CD14-positive monocyte (primary cell): ENCODE data around the gene ZBP1. TPM values are rescaled to one million over a fixed set of nuclear protein-coding genes. Genes with fewer than 3 reads are reported as not detected.

Experiments
- DNase-seq, 3 donors: peaks; one replicate each; pipeline ENCODE4 v3.0.0-alpha.2; 2011 to 2022
- H2AFZ ChIP-seq: 2 replicates; pipeline ENCODE4 v1.6.0; 2012; ENCODE audit warnings: mild to moderate bottlenecking, low read depth, low read length, inconsistent platforms; ENCODE audit not compliant: insufficient read depth, poor library complexity, severe bottlenecking
- H3K27ac ChIP-seq, 2 donors: 1 replicate in 1 of 2; 2 replicates in 1 of 2; pipeline ENCODE4 v1.5.1; 2012 to 2013; ENCODE audit warnings: low read length in 2 of 2, control low read depth in 1 of 2, inconsistent platforms in 1 of 2, low read depth in 1 of 2, mild to moderate bottlenecking in 1 of 2
- H3K27me3 ChIP-seq, 2 donors: one replicate each; pipeline versions ENCODE4 v1.6.0 to v1.6.1; 2011 to 2013; ENCODE audit warnings: low read length in 2 of 2; ENCODE audit not compliant: control insufficient read depth in 2 of 2, insufficient read depth in 2 of 2
- H3K36me3 ChIP-seq, 2 donors: replicated peaks in 1 of 2; 1 replicate in 1 of 2; 2 replicates in 1 of 2; pipeline versions ENCODE4 v1.5.1 to v1.6.1; 2012 to 2013; ENCODE audit warnings: low read length in 2 of 2, control low read depth in 1 of 2, inconsistent platforms in 1 of 2, mild to moderate bottlenecking in 1 of 2; ENCODE audit not compliant: insufficient read depth in 2 of 2, control insufficient read depth in 1 of 2
- H3K4me1 ChIP-seq, 2 donors: 1 replicate in 1 of 2; 2 replicates in 1 of 2; pipeline versions ENCODE4 v1.5.1 to v1.6.1; 2012 to 2013; ENCODE audit warnings: low read length in 2 of 2, control low read depth in 1 of 2, inconsistent platforms in 1 of 2, mild to moderate bottlenecking in 1 of 2, moderate library complexity in 1 of 2; ENCODE audit not compliant: insufficient read depth in 2 of 2, control insufficient read depth in 1 of 2
- H3K4me2 ChIP-seq: replicated peaks from 2 replicates; pipeline ENCODE3; 2012; ENCODE audit warnings: low read length, moderate library complexity, mild to moderate bottlenecking; ENCODE audit not compliant: poor library complexity, severe bottlenecking; ENCODE audit errors: extremely low read depth
- H3K4me3 ChIP-seq, 3 experiments: fragments of 200-600 bp in 1 of 3; sonication (generic) in 1 of 3; replicated peaks in 1 of 3; 1 replicate in 2 of 3; 2 replicates in 1 of 3; pipeline ENCODE4 v1.5.1; 2011 to 2013; ENCODE audit warnings: low read length in 3 of 3, mild to moderate bottlenecking in 3 of 3, control low read depth in 2 of 3, low read depth in 2 of 3, inconsistent platforms in 1 of 3, moderate library complexity in 1 of 3
- H3K79me2 ChIP-seq: 2 replicates; pipeline ENCODE4 v1.6.0; 2012; ENCODE audit warnings: mild to moderate bottlenecking, control low read depth, inconsistent platforms, low read length, moderate library complexity; ENCODE audit not compliant: insufficient read depth
- H3K9ac ChIP-seq: 2 replicates; pipeline ENCODE4 v1.6.0; 2017; ENCODE audit warnings: low read length, mild to moderate bottlenecking; ENCODE audit not compliant: insufficient read depth, poor library complexity, severe bottlenecking
- H3K9me3 ChIP-seq, 2 donors: replicated peaks in 1 of 2; 1 replicate in 1 of 2; 2 replicates in 1 of 2; pipeline versions ENCODE4 v1.5.1 to v1.6.1; 2012 to 2013; ENCODE audit warnings: low read length in 2 of 2, control low read depth in 1 of 2; ENCODE audit not compliant: control insufficient read depth in 1 of 2, insufficient read depth in 1 of 2
- H4K20me1 ChIP-seq: 2 replicates; pipeline ENCODE4 v1.6.0; 2012; ENCODE audit warnings: mild to moderate bottlenecking, low read length, control low read depth, moderate library complexity; ENCODE audit not compliant: insufficient read depth
- H3K27ac Mint-ChIP-seq, 7 donors: one replicate each; pipeline ENCODE4 v1.8.0; 2020; ENCODE audit warnings: mild to moderate bottlenecking in 7 of 7, mixed read lengths in 7 of 7, moderate library complexity in 6 of 7, inconsistent platforms in 2 of 7
- H3K27me3 Mint-ChIP-seq, 3 donors: one replicate each; pipeline ENCODE4 v1.8.0; 2021 to 2022; ENCODE audit warnings: low read depth in 3 of 3, mild to moderate bottlenecking in 3 of 3, mixed read lengths in 3 of 3, moderate library complexity in 3 of 3, inconsistent platforms in 1 of 3
- H3K36me3 Mint-ChIP-seq, 2 donors: one replicate each; pipeline ENCODE4 v1.8.0; 2020; ENCODE audit warnings: mixed read lengths in 2 of 2, inconsistent platforms in 1 of 2, mild to moderate bottlenecking in 1 of 2
- H3K4me1 Mint-ChIP-seq: one replicate; pipeline ENCODE4 v1.8.0; 2020; ENCODE audit warnings: mild to moderate bottlenecking, mixed read lengths
- H3K4me3 Mint-ChIP-seq, 2 donors: one replicate each; pipeline ENCODE4 v1.8.0; 2020; ENCODE audit warnings: mild to moderate bottlenecking in 2 of 2, mixed read lengths in 2 of 2, moderate library complexity in 1 of 2
- H3K9me3 Mint-ChIP-seq, 7 donors: one replicate each; pipeline ENCODE4 v1.8.0; 2020 to 2022; ENCODE audit warnings: mixed read lengths in 7 of 7, mild to moderate bottlenecking in 6 of 7, moderate library complexity in 6 of 7, inconsistent platforms in 2 of 7
- CTCF ChIP-seq: fragments of 200-600 bp; IDR thresholded peaks from one replicate; pipeline ENCODE4 v1.8.0; 2022; ENCODE audit warnings: antibody characterized with exemption, mild to moderate bottlenecking
- WGBS: methylation state at CpG from one replicate; pipeline ENCODE4 v1.1.5; 2013; ENCODE audit warnings: missing lambda C conversion rate; ENCODE audit not compliant: insufficient coverage; 5-methylcytosine and 5-hydroxymethylcytosine counted together
- intact Hi-C, 2 donors: fragments of 100-400 bp; cut with micrococcal nuclease; formaldehyde crosslinking; loops; one replicate each; pipeline versions ENCODE4 v1.15.0 to v1.15.1; 2023
- polyA minus RNA-seq: library from RNA; depleted of rRNA, polyadenylated mRNA; stranded (reverse); fragments of >200 nt; gene quantifications from 2 replicates; pipeline ENCODE4 v1.2.3, GENCODE V29; 2012
- polyA plus RNA-seq, 3 donors: library from polyadenylated mRNA; depleted of rRNA in 1 of 3; unstranded in 2 of 3; stranded (reverse) in 1 of 3; fragments of 300-500 nt in 2 of 3; fragments of >200 nt in 1 of 3; fragmentation: Illumina TruSeq in 2 of 3; gene quantifications; 1 replicate in 2 of 3; 2 replicates in 1 of 3; pipeline ENCODE4 v1.2.3, GENCODE V29; 2012 to 2021
- total RNA-seq, 12 experiments: library from RNA in 1 of 12; stranded (reverse) in 1 of 12; fragments of 120-200 nt in 1 of 12; gene quantifications; one replicate each; pipeline ENCODE4 v1.2.4 and lab custom pipeline; 2013 to 2026; ENCODE audit warnings: mixed read lengths in 6 of 12, inconsistent platforms in 1 of 12

Gene ZBP1
- total RNA-seq (2013), result 12.2 TPM
- polyA plus RNA-seq, result 10 to 100 TPM in 1 of 3 donors, 1 to 10 TPM in 2; 2.8 to 25.9 (median 3.0) TPM
- 7.3 and 9.5 TPM in 2 replicates for polyA minus RNA-seq
- 1.2 to 6.8 (median 4.9) reads per million in 11 experiments for total RNA-seq (lab: John Stamatoyannopoulos, UW)

GRCh38 chr20:57620274-57620990 is at the start of gene ZBP1:
TSS of gene ZBP1 (minus strand) at chr20:57620426. CDS start at chr20:57620295, 131 bp downstream.
- no peak for TF ChIP-seq CTCF
- peak within 1 kb of the TSS; percentile 44 for H3K9ac ChIP-seq
- H4K20me1 ChIP-seq, result no peaks in the 10 kb centered on the region
- H3K36me3 Mint-ChIP-seq, result peaks cover 14 to 31% of the 10 kb centered on the region in 2 donors
- H3K79me2 ChIP-seq, result no peaks in the 10 kb centered on the region
- H3K4me1 ChIP-seq, result peaks cover 40 to 45% of the 10 kb centered on the region in 2 donors
- DNase-seq, result peak; percentile 50 to 64 (median 60)
- H3K27me3 Mint-ChIP-seq, result peaks cover 2 to 12% (median 9%) of the 10 kb centered on the region in 3 donors
- peak within 1 kb of the TSS; percentile 67 for H2AFZ ChIP-seq
- H3K27ac ChIP-seq, result peak within 1 kb of the TSS; percentile 82 to 85
- intact Hi-C loops, result loop anchor here in 1 of 2 donors (10.0 kb wide), 2 partner anchors 94 to 246 kb away; partner anchors contain the start of gene PMEPA1
- H3K4me2 ChIP-seq, result peak within 1 kb of the TSS; percentile 76
- H3K4me3 Mint-ChIP-seq, result peak within 1 kb of the TSS; percentile 77 to 90
- H3K4me1 Mint-ChIP-seq, result peaks cover 55% of the 10 kb centered on the region
- H3K4me3 ChIP-seq, result peak within 1 kb of the TSS; percentile 18 to 70 (median 28)
- peak within 1 kb of the TSS; percentile 89 to 95 (median 94) for H3K27ac Mint-ChIP-seq
- peaks cover 8 to 10% of the 10 kb centered on the region in 2 donors for H3K9me3 ChIP-seq
- no peaks in the 10 kb centered on the region for H3K27me3 ChIP-seq
- H3K9me3 Mint-ChIP-seq, result peaks cover 12 to 18% (median 13%) of the 10 kb centered on the region in 7 donors
- WGBS, result 15% methylated on average over 8 of the region's 18 CpGs
- H3K36me3 ChIP-seq, result peaks cover 1 to 14% of the 10 kb centered on the region in 2 donors

GRCh38 chr20:57669632-57670031 is 49.4 kb upstream of the ZBP1 start:
- no peaks in the 10 kb centered on the region for H3K36me3 Mint-ChIP-seq
- intact Hi-C loops, result no loop called here
- no peaks in the 10 kb centered on the region for H3K79me2 ChIP-seq

More at GRCh38 chr20:57669632-57670031, 49.4 kb upstream of the ZBP1 start:
- Histone ChIP-seq H3K4me1 (no peaks in the 10 kb centered on the region), H2AFZ (no peak overlapping the region), H3K36me3 (no peaks in the 10 kb centered on the region), H3K27ac (no peak overlapping the region), H3K4me3 (no peak overlapping the region), H3K9me3 (no peaks in the 10 kb centered on the region), H3K4me2 (no peak overlapping the region), H4K20me1 (no peaks in the 10 kb centered on the region), H3K9ac (no peak overlapping the region), H3K27me3 (peaks cover 0 to 7% of the 10 kb centered on the region in 2 donors)
- H3K4me3 Mint-ChIP-seq, result no peak overlapping the region
- 88% methylated on average over 4 of the region's 8 CpGs for WGBS
- DNase-seq, result no peak
- no peak overlapping the region for H3K27ac Mint-ChIP-seq
- peaks cover 2% of the 10 kb centered on the region for H3K4me1 Mint-ChIP-seq
- no peak for TF ChIP-seq CTCF
- H3K9me3 Mint-ChIP-seq, result peaks cover 0 to 2% (median 0%) of the 10 kb centered on the region in 7 donors
- H3K27me3 Mint-ChIP-seq, result peaks cover 3 to 15% (median 13%) of the 10 kb centered on the region in 3 donors
